Measurements from ENCODE around the gene POU2F1. TPM values are rescaled to one million over a fixed set of nuclear protein-coding genes. Genes with fewer than 3 reads are reported as not detected.
"Not testable (repeated sequence)": the region's sequence is repeated elsewhere in the genome, so short reads cannot be mapped to it uniquely, and the experiment has no call there.

Gene POU2F1
- total RNA-seq, 1 donor from 2014 or later, result 15.7 TPM

GRCh38 chr1:167314671-167315070 lies 94.0 kb downstream of the POU2F1 start:
- no peak for DNase-seq

- no peak for DNase-seq
Measured at GRCh38 chr1:167317463-167317862, 96.8 kb downstream of the POU2F1 start.

- DNase-seq, result not testable (repeated sequence)
Measured at GRCh38 chr1:167319206-167319605, 98.5 kb downstream of the POU2F1 start.

- DNase-seq, result no peak
Measured at GRCh38 chr1:167322483-167322882, 101.8 kb downstream of the POU2F1 start.

- DNase-seq, result no peak
Measured at GRCh38 chr1:167325151-167325550, 104.5 kb downstream of the POU2F1 start.

DNA sequence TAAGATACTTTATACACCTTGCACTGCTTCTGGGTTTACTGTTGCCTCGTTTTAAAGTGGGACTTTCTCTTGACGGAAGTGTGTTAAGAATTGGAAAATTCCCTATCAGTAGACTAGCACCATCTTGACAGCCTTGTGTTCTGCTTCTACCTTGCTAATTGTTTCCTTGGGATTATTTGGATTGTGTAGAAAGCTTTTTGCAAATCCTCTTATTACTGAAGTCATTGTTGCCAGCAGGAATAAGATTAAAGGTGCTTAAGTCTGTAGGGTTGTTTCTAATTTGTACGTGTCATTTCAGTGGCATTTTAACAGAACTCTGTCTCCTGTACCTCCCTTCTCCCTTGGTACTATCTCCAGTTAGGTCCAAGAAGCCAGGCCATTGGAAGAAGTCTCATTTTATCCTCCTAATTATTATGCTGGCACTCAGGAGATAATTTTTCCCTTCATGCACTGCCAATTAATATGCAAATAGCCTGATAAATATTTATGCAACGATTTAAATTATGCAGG lies 107.7 kb downstream of the POU2F1 start:
- DNase-seq, result no peak

DNA sequence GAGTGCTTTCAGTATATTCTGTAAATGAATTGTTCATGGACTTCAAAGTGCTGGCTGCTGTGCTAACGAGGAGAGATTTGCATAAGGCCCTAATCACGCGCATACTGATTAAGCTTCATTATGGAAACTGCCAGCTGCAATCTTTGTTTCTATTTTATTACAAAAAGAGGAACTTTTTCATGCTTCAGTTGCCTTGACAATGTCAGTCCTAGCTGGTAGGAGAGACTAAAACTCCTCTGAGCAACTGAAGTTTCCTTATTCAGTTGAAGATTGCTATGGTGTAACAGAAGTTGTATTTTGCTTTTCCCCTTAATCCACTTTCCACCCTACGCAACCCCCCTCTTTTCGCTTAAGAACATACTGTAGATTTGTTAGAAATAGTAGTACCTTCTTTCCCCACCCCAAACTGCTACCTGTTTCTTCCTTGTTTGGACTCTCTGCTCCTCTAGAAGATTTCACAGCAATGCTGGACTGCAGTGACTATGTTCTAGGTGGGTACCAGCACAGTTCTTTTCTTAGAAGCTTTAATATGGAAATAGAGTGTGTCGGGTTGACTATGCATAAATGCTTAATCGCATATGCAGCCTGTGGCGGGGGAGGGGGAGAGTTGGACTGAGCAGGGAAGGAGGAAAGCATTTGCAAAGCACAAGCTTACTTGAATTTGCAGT lies 108.3 kb downstream of the POU2F1 start:
- no peak for DNase-seq

DNA sequence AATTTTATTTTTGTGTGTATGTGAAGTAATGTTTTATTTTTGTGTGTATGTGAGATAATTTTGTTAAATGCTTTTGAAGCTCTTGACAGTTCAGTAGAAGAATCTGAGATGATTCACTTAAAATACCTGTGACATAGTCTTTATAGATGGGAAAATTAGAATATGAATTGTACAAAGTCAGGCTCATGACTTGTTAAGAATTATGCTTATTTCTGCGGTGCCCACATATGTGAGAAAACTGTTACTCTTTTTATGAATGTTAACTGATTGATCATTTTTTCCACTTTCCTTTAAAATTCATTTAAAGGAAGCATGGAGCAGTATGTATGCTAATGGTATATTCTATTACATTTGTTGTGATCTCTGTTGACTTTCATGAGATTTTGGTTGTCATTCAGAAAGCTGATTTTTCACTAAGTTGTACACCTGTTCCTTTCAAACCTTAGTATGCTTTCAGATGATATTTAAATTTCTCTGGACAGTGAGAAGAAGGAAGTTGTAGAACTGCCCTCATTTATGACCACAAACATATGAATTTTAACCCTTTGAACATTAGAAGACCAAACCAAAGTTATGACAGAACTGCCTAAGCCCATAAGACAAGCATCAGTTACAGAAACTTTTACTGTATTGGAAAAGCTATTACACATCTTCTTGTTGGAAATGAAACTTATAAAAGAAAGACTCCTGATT lies 110.1 kb downstream of the POU2F1 start:
- no peak for DNase-seq

- no peak for DNase-seq
Measured at GRCh38 chr1:167331650-167332049, 111.0 kb downstream of the POU2F1 start.

DNA sequence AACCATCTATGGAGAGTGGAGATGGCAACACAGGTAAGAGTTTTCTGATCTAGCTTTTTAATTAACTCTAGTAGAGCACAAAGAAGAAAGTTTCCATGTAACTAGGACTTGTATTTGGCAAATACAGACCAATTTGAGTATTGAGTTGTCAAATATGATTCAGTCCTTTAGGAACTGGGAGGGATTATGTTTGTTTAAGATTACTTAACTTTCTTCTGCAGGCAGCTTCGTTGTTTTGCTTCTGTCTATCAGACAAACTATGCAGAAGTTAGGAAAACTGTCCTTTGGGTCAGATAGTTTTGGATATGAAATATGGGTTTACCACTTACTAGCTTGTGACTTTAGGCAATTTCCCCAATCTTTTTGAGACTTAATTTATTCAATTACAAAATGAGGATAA lies 111.8 kb downstream of the POU2F1 start:
- no peak for DNase-seq

- DNase-seq, result no peak
Measured at GRCh38 chr1:167333124-167333523, 112.4 kb downstream of the POU2F1 start.

DNA sequence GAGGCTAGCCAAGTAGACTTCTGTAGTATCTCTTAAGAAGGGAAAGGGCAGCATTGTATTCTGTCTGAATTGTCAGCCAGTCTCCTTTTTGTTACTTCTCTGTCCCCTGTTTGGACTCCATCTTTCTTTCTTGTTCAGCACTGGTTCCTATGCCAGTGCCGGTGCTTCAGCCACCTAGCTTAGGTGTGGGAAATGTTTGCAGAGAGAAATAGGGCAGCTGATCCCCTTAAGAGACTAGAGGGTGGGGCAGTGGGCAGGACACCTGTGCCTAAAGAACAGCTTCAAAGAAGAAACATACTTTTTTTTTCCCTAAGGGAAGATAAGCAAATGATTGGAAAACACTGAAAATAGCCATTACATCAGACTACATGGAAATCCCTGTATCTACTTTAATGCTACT lies 113.0 kb downstream of the POU2F1 start:
- no peak for DNase-seq

- no peak for DNase-seq
Measured at GRCh38 chr1:167339405-167339804, 118.7 kb downstream of the POU2F1 start.

- no peak for DNase-seq
Measured at GRCh38 chr1:167342846-167343245, 122.2 kb downstream of the POU2F1 start.

- DNase-seq, result no peak
Measured at GRCh38 chr1:167344112-167344511, 123.4 kb downstream of the POU2F1 start.

DNA sequence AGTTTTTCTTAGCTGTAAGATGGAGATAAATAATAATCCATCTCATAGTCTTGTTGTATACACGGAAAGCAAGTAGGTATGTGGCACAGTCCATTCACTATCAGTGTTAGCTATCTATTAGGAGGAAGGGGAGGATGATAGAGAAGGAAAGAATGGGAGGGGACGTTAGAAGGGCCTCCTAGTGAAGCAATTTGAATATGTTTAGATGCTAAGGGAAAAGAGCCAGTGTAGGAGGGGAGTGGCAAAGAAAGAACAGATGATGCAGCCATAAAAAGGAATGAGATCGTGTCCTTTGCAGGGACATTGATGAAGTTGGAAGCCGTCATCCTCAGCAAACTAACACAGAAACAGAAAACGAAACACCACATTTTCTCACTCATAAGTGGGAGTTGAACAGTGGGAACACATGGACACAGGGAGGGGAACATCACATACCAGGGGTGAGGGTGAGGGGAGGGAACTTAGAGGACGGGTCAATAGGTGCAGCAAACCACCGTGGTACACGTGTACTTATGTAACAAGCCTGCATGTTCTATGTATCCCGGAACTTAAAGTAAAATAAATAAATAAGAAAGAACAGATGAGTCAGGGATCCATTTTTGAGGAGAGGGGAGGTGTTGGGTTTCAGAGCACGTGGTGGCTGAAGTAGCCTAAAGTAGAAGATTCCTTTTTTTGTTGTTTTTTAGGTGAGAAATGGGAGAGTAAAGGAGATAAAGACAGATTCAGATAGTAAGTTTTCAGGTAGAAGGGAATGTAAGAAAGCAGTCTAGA lies 124.1 kb downstream of the POU2F1 start:
- no peak for DNase-seq

DNA sequence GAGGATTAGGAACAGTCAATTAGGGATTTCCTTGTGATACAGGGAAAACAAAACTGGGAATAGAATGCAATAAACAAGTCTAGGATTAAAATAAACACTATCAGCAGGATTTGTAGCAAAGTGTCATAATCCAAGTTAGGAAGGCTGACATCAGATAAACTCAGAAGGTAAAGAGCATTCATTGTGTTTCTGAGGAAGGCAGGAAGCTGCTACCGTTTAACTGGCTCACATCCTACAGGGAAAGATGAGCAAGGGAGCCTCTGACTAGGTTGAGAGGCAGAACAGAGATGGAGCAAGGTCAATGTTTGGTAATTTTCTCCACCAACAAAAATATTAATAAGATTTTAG lies 124.7 kb downstream of the POU2F1 start:
- no peak for DNase-seq

GRCh38 chr1:167357305-167357704 lies 136.6 kb downstream of the POU2F1 start:
- no peak for DNase-seq

- no peak for DNase-seq
Measured at GRCh38 chr1:167359295-167359694, 138.6 kb downstream of the POU2F1 start.

DNA sequence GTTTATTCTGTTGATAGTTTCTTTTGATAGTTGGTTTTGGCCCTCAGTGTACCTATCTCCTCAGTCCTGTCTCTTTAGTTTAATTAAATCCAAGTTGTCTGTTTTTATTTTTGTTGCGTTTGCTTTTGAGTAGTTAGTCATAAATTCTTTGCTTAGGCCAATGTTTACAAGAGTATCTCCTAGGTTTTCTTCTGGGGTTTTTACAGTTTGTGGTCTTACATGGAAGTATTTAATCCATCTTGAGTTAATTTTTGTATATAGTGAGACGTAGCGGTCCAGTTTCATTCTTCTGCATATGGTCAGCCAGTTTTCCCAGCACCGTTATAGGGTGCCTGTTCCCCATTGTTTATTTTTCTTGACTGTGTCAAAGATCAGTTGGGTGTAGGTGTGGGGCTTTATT lies 139.4 kb downstream of the POU2F1 start:
- DNase-seq, result no peak

- DNase-seq, result no peak
Measured at GRCh38 chr1:167362638-167363037, 142.0 kb downstream of the POU2F1 start.

- DNase-seq, result no peak
Measured at GRCh38 chr1:167364826-167365225, 144.1 kb downstream of the POU2F1 start.

- no peak for DNase-seq
Measured at GRCh38 chr1:167365360-167365759, 144.7 kb downstream of the POU2F1 start.
